Stromal cell of bone marrow (primary cell): Measurements from ENCODE around the gene LAMA3.
"Not testable (repeated sequence)": the region's sequence is repeated elsewhere in the genome, so short reads cannot be mapped to it uniquely, and the experiment has no call there.

ENCODE experiments used
- DNase-seq: peaks from one replicate; pipeline ENCODE4 v3.0.0-alpha.2; 2012; ENCODE audit warnings: low read depth

The LAMA3 gene

DNA sequence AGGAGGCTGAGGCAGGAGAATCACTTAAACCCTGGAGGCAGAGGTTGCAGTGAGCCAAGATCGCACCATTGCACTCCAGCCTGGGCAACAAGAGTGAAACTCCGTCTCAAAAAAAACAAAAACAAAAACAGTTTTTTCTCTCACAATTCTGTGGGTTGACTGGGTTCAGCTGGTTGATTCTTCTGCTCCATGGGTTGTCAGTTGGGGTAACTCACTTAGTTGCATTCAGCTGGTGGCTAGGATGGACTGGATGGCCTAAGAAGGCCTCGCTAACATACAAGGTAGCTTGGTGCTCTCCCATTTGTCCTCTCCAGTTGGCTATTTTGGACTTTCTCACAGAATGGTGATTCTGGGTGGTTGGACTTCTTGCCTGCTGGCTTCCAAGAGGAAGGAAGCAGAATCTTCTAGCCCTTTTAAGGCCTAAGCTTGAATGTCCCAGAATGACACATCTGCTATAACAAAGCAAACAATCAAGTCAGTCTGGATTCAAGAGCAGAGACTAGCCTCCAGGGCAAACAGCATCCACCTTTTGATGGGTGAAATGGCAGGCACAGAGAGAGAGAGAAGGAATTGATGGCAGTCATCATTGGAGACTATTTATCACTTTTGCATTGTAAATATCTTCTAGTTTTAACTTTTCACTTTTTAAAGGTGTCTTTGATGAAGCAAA is 17.9 kb downstream of the LAMA3 start:
- no peak for DNase-seq

DNA sequence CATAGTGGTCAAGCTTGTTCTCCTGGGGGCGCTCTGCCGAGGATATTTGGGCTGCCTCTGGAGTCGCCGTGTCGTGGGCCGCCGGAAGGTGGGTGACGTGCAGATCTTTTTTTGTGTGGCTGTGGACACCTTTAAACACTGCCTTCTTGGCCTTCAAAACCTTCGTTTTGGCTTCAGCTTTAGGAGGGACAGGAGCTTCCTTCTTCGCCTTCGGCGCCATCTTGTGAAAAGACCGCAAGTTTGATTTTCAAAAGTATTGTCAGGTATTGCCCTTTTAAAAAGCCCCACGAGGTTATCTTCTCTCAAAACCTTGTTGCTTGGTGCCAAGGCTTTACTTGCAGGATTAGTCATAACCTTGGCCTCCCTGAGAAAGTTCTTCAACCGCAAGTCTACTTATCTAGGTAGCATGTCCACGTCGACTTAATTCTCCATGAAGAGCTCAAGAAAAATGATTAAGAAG is 20.8 kb downstream of the LAMA3 start:
- DNase-seq: no peak

- DNase-seq: no peak
Measured at GRCh38 chr18:23710946-23711345, 21.7 kb downstream of the LAMA3 start.

DNA sequence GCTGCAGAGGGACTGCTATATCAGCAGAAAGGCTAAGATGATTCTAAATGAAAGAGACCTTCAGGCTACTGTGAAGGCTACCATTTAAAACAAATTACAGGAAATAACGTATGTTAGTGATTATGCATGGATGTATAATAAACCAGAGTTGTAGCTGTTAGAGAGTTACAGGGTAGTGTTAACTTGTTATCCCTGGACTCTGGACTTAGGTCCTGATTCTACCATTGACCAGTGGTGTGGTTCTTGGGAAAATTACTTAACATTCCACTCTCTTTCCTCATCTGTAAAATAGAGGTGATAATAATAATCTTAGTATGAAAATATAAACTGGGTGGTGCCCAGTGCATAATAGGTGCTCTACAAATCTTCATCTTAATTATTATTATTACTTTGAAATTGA is 22.2 kb downstream of the LAMA3 start:
- no peak for DNase-seq

DNA sequence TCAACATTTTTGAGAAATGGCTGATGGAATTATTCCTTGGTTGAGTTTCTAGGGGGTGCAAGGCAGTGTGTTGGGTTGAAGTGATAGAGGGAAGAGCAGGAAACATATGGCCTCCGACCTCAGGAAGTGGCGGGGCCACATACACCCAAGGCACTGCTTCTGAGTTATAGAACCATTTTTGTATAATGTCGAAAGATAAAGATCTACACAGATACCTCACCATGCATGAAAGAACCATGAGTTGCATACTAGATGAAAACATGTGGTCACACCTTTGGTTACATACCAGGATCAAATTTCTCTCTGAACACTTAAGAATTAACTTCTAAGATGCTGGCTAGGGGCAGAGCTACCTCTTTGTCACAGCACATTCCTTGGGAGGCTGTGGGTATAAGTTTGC is 23.2 kb downstream of the LAMA3 start:
- DNase-seq: no peak

DNA sequence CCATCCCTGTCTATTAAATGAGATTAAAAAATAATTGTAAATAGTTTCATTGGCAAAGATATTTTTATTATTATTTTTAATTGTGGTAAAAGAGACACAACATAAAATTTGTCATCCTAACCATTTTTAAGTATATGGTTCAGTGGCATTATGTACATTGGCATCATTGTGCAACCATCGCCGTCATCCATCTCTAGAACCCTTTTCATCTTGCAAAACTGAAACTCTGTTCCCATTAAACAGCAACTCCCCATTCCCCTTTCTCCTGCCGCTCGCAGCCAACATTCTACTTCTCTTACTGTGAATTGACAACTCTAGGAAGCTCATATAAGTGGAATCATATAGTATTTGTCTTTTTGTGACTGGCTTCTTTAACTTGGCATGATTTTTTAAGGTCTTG is 25.3 kb downstream of the LAMA3 start:
- DNase-seq: no peak

DNA sequence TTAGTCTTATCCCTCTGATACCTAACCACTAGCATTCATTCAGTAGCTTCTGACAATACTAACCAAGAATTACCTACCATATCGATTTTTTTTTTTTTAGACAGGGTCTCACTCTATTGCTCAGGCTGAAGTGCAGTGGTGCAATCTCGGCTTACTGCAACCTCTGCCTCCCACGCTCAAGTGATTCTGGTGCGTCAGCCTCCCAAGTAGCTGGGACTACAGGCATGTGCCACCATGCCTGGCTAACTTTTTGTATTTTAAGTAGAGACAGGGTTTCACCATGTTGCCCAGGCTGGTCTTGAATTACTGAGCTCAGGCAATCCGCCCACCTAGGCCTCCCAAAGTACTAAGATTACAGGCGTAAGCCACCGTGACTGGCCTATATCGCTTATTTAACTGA is 26.8 kb downstream of the LAMA3 start:
- DNase-seq: not testable (repeated sequence)

DNA sequence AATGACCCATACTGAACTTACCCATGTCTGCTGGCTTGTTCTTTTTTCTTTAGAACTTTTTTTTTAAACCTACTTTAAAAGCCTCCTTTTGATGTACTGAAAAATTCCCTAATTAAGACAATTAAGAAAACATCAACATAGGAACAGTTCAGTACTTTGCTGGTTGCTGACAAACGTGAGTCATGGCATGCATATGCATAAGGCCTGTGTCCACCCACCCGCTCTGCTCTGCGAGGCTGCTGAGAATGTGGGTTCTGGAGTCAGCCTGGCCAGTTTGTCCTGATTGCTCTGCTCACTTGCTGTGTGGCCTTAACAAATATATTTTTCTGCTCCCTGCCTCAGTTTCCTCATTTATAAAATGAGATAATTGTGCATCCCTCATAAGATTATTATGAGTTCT is 27.3 kb downstream of the LAMA3 start:
- no peak for DNase-seq

GRCh38 chr18:23716966-23717365 is 27.7 kb downstream of the LAMA3 start:
- no peak for DNase-seq

DNA sequence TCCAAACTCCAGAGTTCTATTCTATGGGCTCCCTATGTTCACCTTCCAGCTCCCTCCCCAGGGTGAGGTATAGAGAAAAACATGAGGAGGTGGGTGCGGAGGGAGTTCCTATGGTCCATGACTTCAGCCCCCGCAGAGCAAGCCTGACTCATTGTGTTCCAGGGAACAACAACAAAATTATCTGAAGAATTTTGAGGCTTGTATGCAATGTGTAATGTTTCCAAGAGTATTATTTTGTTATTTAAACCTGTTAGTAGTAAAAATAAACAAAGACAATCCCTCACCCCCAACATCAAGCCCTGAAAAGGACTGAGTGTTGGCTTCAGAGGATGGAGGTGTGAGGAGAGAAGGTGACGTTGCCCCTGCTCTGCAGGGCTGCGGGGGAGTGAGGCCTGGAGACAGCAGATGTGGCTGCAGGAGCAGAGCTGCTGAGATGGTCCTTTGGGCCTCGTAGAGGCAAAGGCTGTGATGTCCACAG is 29.0 kb downstream of the LAMA3 start:
- no peak for DNase-seq

DNA sequence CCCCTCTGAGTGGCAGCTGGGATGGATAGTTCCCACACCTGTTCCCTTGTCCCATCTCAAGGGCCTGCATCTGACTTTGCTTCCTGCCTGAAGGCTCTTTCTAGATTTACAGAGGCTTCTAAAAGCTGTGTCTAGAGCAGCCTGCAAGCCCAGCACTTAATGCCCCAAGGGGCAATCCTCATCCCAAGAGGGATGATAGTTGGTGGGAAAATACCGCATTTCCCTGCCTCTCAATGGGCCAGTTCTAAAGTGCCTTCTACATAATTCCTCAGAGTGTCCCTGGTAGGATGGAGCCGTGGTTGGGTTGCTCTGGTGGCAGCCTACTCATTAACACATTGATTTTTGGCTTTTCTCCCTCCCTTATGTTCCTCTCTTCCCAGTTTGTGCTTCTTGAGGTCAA is 29.5 kb downstream of the LAMA3 start:
- no peak for DNase-seq

DNA sequence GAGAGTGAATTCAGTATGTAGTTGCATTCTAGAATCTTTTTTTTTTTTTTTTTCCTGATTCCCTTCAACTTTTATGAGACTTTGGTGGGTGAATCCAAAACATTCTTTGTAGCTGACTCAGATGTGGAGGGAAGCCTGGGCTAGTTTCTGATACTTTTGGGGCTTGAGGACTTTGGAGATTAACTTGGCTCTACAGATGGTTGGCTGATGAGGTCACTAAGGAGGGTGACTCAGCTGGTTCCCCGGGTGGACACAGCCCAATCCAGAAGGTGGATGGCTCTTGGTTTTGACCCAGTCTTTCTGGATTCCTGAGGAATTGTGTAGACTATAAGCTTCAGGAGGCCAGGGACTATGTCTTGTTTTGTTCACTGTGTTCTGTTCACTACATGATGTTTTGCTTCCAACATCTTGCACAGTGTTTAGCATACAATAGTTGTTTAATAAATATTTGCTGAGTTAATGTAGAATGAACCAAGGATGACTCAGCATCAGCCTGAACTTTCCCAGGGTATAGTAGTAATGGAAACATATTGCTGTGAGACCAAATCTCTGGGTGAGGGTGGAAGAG is 30.5 kb downstream of the LAMA3 start:
- DNase-seq: peak; percentile 97

- DNase-seq: no peak
Measured at GRCh38 chr18:23721696-23722480, 32.6 kb downstream of the LAMA3 start.

DNA sequence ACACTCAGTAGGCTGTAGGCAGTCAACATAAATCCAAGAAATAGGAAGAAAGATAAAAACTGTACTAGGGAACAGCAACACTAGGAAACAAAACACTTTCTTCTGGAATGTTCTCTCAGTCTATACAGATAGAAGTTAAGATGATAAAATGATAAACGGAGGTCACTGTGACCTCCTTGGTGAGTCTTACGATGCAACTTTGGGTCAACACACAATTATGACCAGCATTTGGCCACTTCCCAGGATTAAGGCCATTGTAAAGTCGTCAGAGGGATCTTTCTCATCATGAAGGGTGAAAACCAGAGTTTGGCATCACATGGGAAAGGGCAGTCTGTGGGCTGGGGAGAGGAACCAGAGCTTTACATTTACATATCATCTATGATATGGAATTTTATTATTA is 33.4 kb downstream of the LAMA3 start:
- DNase-seq: no peak

GRCh38 chr18:23723121-23723520 is 33.9 kb downstream of the LAMA3 start:
- DNase-seq: no peak

- DNase-seq: no peak
Measured at GRCh38 chr18:23724681-23725080, 35.4 kb downstream of the LAMA3 start.

- no peak for DNase-seq
Measured at GRCh38 chr18:23725351-23725750, 36.1 kb downstream of the LAMA3 start.

- no peak for DNase-seq
Measured at GRCh38 chr18:23725827-23726661, 36.8 kb downstream of the LAMA3 start.

DNA sequence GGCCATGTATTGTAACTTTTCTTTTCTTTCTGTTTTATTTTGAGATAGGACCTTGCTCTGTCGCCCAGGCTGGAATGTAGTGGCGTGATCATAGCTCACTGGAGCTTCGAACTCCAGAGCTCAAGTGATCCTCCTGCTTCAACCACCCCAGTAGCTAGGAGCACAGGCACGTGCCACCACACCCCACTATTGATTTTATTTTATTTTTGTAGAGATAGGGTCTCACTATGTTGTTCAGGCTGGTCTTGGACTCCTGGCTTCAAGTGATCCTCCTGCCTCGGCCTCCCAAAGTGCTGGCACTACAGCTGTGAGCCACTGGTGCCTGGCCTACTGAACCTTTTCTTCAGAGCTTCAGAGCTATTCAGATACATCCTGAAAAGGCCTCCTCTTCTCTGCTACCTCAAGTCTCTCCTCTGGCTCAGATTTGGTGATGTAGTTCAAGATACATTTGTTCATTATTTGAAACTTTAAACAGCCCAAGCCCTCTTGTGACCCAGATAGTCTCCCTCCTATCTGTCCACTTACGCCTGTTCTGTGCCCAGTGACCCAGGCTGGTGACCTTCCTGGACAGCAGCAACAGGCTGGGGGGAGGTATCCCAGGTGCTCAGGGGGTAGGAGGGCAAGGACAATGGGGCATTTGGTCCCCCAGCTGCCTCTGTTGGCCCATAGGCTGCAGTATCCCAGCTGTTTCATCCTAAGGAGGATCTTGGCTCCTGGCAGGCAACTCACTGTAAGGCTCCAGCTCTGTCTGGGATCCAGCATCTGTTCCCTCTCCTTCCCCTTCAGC is 38.6 kb downstream of the LAMA3 start:
- no peak for DNase-seq

DNA sequence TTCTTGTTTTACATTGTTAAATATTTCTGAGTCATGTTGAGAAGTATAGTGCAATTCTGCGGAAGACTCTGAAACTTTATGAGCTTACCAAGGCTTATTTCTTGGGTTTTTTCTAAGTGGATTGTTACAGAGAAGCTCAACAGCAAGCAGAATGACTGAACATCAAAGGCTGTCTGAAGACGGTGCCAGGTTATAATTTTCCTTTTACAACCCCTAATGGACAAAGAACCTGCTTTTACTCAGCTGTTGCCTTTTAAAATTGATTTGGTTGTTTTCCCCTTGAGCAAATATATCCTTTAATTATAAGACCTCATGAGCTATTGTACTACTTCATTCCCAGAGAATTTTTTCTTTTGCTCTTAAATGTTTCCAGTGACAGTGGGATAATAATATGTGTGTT is 41.6 kb downstream of the LAMA3 start:
- no peak for DNase-seq

DNA sequence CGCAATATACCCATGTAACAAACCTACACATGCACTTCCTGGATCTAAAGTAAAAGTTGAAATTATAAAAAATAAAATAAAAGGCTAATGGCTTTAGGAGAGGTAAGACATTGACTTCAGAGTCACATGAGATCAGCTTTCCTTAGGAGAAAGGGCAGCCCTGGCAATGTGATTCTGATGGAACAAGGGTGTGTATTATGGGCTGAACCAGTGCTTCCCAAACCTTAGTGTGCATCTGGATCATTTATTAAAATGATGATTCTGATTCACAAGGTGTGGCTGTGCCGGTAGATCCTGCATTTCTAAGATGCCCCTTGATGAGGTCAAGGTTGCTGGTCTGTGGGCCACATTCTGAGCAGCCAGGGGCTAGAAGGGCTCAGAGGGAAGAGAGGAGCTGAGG is 42.6 kb downstream of the LAMA3 start:
- no peak for DNase-seq

GRCh38 chr18:23732439-23732838 is 43.2 kb downstream of the LAMA3 start:
- no peak for DNase-seq
